Activated gamma-delta T cell (primary cell): ENCODE measurements around the gene TMEM242.

Experiments used
- DNase-seq: peaks from one replicate; lab custom pipeline; 2025; lab: John Stamatoyannopoulos, UW

TMEM242 gene

DNA sequence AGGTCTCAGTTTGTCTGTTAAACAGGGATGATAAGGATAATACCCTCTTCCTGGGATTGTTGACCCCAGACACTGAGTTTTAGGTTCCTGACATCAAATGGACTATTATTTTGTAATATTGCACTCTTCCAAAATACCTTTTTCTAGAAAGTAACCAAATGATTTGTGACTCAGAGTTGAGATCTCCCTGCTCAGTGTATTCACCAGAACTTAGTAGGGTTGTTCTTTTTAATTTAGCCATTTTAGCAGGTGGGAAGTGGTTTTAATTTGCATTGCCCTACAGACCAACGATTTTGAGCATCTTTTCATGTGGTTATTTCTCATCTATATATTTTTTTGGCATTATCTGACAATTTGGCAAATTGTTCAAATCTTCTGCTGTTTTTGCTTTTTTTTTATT, 75.1 kb downstream of the TMEM242 start:
- DNase-seq = no peak

DNA sequence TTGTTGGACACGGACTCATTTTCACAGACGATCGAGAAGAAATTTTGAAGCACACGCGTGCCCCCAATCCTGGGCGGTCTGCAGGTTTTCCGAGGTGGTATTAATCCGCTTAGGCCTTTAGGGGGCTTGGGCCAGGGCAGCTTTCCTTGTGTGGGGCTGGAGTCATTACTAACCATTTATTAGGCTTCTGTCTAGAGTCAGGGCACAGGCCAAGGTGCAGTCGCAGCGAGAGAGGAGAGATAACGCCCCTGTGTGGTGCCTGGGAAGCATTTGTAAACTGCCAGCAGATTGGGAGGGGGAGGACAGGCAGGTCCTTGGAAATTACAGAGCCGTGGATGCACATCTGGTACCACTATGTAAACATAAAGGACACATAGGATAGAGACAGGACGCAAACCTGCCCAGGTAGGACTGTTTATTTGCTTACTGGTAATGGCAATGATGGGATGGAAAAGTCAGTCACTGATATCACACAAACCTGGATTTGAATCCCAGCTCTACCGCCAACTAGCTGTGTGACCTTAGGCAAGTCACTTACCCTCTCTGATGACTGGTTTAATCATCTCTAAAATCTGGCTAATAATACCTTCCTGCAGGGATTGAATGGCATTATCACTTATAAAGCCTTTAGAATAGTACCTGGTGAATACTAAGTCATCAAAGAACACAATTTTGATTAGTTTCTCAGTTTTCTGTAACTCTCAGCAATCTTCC, 76.4 kb downstream of the TMEM242 start:
- no peak for DNase-seq

DNA sequence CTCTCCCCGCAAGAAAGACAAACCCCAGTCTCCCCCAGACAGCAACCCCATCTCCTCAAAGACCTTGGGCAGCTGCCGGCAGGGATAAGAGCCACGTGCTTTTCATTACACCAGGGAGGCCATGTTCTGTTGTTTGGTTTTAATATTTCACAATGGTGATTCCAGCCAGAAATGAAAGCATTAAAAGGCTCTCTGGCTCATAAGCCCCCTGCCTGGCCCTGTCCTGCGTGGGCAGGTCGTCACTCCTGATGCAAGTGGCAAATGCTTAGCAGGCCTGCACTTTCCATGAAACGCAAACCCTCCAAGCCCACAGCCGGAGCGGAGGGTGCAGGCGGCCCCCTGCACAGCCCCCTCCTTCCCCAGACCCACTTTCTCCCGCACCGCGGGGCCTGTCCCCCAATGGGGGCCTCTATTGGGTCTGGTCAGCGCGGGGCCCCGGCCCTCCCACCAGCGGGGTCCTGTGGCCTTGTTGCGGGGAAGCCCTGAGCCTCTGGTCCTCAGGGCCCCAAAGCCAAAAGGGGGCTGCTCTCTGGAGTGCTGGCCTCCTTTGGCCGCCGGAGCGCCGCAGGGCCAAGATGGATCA, 77.2 kb downstream of the TMEM242 start:
- no peak for DNase-seq

DNA sequence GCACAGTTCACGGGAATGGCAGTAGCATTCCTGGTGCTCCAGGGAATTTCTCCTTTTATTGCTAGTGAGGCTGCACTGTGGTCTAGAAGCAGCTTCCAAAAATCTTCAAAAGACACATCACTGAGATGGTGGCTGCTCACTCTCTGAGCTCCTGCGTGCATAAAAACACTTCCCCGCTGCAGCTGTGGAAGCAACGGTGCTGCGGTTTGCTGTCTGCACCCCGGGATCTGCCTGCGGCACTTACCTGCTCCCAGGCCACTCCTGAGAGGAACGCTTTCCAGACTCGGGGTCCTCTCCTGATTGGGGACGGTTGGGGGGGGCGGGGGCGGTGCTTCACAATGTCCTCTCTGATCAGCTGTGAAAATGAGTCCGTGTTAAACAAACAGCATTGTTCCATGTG, 77.9 kb downstream of the TMEM242 start:
- DNase-seq = no peak

GRCh38 chr6:157244780-157245179, 78.5 kb downstream of the TMEM242 start:
- DNase-seq = no peak

DNA sequence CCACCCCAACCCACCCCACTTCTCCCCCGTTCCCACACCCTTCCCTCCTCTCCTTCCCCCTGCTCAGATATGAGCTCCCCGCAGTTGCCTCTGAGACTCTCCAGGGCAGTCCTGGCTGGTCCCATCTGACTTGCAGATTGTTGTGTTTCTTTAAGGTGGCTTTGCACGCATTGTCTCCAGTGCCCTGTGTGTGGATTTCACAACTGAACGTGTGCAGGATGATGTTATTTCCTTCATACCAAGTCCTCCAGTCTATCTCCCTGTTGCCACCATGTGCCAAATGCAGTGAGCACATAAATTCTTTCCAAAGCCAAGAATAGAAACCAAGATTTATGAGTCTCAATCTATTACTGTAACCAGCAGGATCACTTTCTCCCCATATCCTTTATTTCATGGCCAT, 79.1 kb downstream of the TMEM242 start:
- no peak for DNase-seq

- no peak for DNase-seq
Observed at GRCh38 chr6:157242791-157243190, 80.5 kb downstream of the TMEM242 start.

DNA sequence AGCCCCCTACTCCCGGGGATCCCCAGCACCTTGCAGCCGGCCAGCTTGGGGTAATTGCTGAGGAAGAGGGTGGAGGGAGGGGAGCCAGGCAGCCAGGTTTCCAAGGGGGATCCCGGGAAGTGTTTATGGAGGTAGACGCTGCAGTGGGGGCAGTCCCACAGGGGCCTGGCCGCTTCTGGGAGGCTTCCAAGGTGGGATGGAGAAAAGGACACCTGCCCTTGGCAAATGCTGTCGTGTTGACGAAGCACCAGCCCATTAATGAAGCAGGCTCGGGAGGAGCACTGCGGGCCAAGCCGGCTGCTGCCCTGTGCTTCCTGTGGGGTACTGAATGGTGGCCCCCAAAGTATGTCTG, 82.4 kb downstream of the TMEM242 start:
- DNase-seq = no peak

GRCh38 chr6:157240059-157240959, 83.0 kb downstream of the TMEM242 start:
- DNase-seq = no peak

- DNase-seq = no peak
Observed at GRCh38 chr6:157239671-157240058, 83.7 kb downstream of the TMEM242 start.
